Skin epidermis (tissue), 12 donors: ENCODE measurements around the gene CDC42EP3.

Experiments
- H3K27ac ChIP-seq, 21 experiments: fragments of 200-600 bp; sonication (generic) in 11 of 21; one replicate each; pipeline ENCODE4 v1.5.0; 2020; ENCODE audit warnings: mild to moderate bottlenecking in 3 of 21, inconsistent platforms in 2 of 21, moderate library complexity in 2 of 21
- H3K4me3 ChIP-seq, 7 experiments: fragments of 200-600 bp; sonication (generic) in 2 of 7; one replicate each; pipeline ENCODE4 v1.5.0; 2020; ENCODE audit warnings: inconsistent platforms in 2 of 7, mild to moderate bottlenecking in 2 of 7, moderate library complexity in 1 of 7

Gene CDC42EP3

GRCh38 chr2:37684809-37685208 is 13.4 kb upstream of the CDC42EP3 start:
- Histone ChIP-seq H3K27ac (peak overlapping the region in 1 of 21 experiments; percentile 61), H3K4me3 (no peak overlapping the region)

DNA sequence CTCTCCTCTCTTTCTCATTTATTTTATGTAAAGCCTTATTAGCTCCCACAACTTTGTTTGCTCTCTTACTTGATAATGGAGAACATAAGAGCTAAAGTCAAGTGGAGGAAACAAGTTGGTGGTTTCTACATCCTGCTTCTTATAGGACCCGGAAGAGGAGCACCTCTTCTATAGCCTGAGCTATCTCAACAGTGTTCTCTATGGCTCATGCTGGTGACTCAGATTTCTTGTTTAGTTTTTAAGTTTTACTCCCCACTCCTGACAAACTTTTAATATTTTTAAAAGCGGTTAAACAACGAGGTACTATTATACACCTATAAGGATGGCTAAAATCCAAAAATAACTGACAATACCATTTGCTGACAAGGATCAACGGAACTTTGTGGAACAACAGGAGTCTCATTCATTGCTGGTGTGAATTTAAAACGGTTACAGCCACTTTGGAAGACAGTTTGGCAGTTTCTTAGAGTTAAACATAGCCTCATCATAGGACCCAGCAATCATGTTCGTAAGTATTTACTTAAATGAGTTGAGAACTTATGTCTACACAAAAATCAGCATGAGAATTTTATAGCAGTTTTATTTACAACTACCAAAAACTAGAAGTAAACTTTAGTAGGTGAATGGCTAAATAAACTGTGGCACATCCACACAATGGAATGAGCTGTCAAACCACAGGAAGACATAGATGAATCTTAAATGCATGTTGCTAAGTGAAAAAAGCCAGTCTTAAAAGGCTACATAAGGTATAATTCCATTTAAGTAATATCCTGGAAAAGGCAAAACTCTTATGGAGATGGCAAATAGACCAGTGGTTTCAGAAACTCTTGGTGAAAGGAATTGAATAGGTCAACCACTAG is 12.7 kb upstream of the CDC42EP3 start:
- no peak overlapping the region for H3K4me3 ChIP-seq
- peak overlapping the region in 4 of 21 experiments; percentile 25 to 69 (median 53) for H3K27ac ChIP-seq

DNA sequence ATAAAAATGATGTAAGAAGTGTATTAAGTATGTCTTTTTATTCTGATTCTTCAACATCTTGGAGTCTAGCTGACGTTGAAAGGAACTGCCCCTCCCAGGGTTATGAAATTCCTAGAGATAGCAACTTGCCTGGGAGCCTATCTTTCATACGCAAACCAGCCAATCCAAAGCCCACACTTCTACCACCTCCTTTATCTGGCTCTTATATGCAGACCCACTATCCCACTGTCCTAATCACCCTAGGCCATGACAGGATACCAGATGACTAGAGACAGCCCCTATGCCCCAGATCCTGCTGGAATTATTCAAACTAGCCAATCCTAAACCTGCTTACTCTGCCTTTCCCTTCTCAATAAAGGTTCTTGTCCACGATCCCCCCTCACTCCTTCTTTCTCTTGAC is 11.8 kb upstream of the CDC42EP3 start:
- Histone ChIP-seq H3K27ac (peak overlapping the region in 3 of 21 experiments; percentile 25 to 69 (median 57)), H3K4me3 (no peak overlapping the region)

DNA sequence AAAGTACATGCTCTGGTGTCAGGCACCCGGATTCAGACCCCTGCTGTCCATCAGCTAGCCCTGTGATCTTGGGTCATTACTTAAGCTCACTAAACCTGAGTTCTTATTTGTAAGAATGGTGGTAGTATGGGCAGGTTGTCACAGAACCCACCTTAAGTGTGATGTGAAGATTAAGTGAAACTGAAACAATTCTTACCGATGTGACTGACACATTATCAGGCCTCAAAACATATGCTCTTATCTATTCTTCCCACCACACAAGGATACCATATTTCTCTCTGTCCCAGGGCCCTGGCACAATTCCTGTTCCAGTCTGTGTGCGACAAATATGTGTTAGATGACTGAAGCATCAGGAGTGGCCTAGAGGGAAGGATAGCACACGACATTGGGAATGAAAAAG is 11.0 kb upstream of the CDC42EP3 start:
- H3K27ac ChIP-seq: no peak overlapping the region
- no peak overlapping the region for H3K4me3 ChIP-seq

GRCh38 chr2:37681587-37681986 is 10.1 kb upstream of the CDC42EP3 start:
- H3K4me3 ChIP-seq: no peak overlapping the region

DNA sequence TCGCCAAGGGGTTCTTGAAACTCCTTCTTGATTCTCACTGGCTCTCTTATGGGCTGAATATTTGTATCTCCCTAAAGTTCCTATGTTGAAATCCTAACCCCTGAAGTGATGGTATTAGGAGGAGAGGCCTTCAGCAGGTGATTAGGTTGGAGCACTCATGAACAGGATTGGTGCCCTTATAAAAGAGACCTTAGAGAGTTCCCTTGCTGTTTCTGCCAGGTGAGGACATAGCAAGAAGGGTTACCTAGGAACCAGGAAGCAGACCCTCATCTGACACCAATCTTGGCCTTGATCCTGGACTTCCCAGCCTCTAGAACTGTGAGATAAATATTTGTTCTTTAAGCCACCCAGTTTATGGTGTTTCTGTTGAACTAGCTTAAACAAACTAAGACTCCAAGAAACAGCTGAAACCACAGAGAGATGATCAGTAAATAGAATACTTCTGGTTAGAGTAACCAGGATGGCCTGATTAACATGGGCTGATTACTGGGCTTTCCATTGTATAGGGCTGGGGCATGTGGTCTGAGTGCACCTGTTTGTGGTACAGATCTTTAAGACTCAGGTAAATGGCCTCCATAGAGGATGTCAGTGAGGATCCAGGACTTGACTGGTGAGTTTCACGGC is 7.7 kb upstream of the CDC42EP3 start:
- no peak overlapping the region for H3K27ac ChIP-seq

More at GRCh38 chr2:37681587-37681986, 10.1 kb upstream of the CDC42EP3 start:
- H3K27ac ChIP-seq: no peak overlapping the region

GRCh38 chr2:37676274-37676673 is 4.8 kb upstream of the CDC42EP3 start:
- Histone ChIP-seq H3K27ac (no peak overlapping the region), H3K4me3 (no peak overlapping the region)

More for the DNA sequence above, 7.7 kb upstream of the CDC42EP3 start:
- no peak overlapping the region for H3K4me3 ChIP-seq

DNA sequence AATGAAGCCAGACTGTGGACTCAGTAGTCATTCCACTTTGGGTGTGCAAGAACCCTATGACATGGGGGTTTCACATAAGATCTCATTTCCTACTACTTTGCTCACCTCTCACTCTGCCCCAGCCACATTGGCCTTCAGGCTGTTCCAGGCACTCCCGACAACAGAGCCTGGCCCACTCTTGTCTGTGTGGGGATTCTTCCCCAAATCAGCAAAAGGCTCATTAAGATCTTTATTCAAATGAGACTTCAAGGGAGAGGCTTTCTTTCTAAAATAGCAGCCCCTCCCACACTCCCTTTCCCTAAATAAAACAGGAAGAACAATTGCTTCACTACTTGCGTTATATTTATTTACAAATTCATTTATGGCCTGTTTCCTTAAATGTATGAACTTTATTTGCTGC is 3.5 kb upstream of the CDC42EP3 start:
- Histone ChIP-seq H3K4me3 (no peak overlapping the region), H3K27ac (no peak overlapping the region)

DNA sequence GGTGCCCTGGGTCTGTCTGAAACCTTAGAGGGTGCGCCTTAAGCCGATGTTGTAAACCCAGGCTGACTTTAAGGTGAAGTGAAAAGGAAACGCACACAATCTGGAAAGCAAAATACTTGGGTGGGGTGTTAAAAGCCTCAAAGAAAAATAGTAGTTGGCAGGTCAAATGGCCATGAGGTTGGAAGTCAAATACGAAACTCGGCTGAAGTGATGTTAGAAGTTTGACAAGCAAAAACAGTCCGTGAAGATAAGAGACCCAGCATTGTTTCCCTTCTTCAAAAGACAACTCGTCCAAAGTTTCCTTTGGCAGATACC is 1.4 kb upstream of the CDC42EP3 start:
- peak overlapping the region; percentile 59 to 96 (median 87) for H3K4me3 ChIP-seq
- H3K27ac ChIP-seq: peak overlapping the region in 20 of 21 experiments; percentile 64 to 97 (median 88)

GRCh38 chr2:37672104-37672869 is 845 bp upstream of the CDC42EP3 start:
- Histone ChIP-seq H3K4me3 (peak overlapping the region; percentile 59 to 96 (median 87)), H3K27ac (peak overlapping the region; percentile 41 to 97 (median 87))

GRCh38 chr2:37671816-37672103 is 318 bp upstream of the CDC42EP3 start:
- H3K4me3 ChIP-seq: peak overlapping the region; percentile 59 to 96 (median 87)
- H3K27ac ChIP-seq: peak overlapping the region; percentile 41 to 97 (median 87)

DNA sequence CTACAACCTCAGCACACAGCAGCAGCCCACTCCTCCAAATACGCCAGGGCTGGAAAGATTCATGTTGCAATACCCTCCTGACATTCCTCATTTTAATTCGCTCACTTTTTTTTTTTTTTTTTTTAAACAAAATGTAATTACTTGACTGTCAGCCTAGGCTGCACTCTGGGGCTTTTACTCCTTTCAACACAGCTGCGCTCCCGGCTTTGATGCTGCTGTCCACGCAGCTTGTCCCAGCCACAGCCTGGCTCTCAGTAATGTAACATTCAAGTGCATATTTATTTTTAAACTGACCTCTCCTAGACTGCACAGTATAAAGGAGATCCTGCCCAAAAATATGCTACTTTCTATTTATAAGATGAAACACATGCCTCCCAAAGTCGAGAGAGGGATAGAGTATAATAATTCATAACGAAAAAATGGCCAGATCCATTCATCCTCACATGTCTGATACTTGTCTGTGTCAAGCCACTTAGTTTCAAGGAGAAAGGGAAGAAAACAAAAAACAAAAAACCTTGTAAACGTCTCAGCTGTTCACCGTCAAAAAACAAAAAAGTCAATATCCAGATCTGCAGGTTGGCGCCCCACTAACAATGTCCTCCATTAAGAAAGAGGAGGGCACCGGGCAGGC is 949 bp downstream of the CDC42EP3 start:
- peak overlapping the region; percentile 59 to 96 (median 87) for H3K4me3 ChIP-seq
- H3K27ac ChIP-seq: peak overlapping the region in 18 of 21 experiments; percentile 76 to 97 (median 88)

DNA sequence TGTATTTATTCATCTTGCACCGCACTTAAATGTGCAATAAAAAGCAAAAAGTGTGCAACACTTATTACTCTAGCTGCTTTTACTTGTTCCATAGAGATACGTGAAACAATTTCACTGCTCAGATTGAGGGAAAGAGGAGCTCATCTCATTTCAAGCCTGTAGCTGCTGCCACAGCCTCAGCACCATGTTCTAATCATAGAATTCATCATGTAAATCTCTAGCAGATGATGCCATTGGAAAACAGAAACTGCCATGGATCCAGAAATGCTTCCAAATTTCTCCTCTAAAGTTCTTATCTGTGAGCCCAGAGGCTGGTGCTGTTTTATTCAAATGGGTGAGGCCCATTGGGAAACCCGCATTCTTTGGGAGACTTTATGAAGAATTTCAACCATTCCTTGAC is 2.0 kb downstream of the CDC42EP3 start:
- peak overlapping the region in 6 of 21 experiments; percentile 34 to 97 (median 92) for H3K27ac ChIP-seq
- peak overlapping the region in 5 of 7 experiments; percentile 80 to 96 (median 88) for H3K4me3 ChIP-seq

- H3K4me3 ChIP-seq: no peak overlapping the region
- peak overlapping the region in 1 of 21 experiments; percentile 14 for H3K27ac ChIP-seq
Measured at GRCh38 chr2:37667704-37668103, 3.7 kb downstream of the CDC42EP3 start.

GRCh38 chr2:37666772-37667171 is 4.7 kb downstream of the CDC42EP3 start:
- no peak overlapping the region for H3K27ac ChIP-seq
- no peak overlapping the region for H3K4me3 ChIP-seq

- Histone ChIP-seq H3K4me3 (no peak overlapping the region), H3K27ac (peak overlapping the region in 3 of 21 experiments; percentile 1 to 14 (median 5))
Measured at GRCh38 chr2:37665604-37666362, 5.7 kb downstream of the CDC42EP3 start.

- H3K4me3 ChIP-seq: no peak overlapping the region
- H3K27ac ChIP-seq: peak overlapping the region in 1 of 21 experiments; percentile 1
Measured at GRCh38 chr2:37665043-37665442, 6.4 kb downstream of the CDC42EP3 start.

DNA sequence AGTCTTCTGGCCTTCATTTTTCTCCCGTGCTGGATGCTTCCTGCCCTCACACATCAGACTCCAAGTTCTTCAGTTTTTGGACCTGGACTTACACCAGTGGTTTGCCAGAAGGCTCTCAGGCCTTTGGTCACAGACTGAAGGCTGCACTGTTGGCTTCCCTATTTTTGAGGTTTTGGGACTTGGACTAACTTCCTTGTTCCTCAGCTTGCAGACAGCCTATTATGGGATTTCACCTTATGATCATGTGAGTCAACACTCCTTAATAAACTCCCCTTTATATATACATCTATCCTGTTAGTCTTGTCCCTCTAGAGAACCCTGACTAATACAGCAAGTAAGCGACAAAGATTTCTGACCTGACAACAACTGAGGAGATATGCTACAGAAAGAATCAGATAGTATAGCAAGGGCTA is 7.2 kb downstream of the CDC42EP3 start:
- H3K27ac ChIP-seq: peak overlapping the region in 3 of 21 experiments; percentile 7 to 26 (median 10)
- no peak overlapping the region for H3K4me3 ChIP-seq

DNA sequence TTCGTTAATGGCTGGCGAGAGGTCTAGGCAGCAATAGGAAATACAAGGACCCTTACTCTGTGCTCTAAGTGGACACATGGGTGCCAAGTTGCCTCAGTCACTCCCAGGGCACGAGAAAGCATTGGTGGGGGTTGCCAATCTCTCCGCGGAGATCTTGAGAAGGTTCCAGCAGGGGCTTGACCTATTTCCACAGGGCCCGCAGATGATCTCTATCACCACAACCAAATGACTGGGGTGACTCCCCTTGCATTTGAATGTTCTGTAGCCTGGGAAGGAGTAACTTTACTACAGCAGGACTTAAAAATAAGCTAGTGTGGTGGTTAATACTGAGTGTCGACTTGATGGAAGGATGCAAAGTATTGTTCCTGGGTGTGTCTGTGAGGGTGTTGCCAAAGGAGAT is 8.1 kb downstream of the CDC42EP3 start:
- peak overlapping the region in 1 of 21 experiments; percentile 10 for H3K27ac ChIP-seq

More for the DNA sequence above, 8.1 kb downstream of the CDC42EP3 start:
- H3K4me3 ChIP-seq: no peak overlapping the region
